ENCODE measurements around the gene POLR2E.
A peak's percentile ranks its signal among the peaks of the same experiment; 100 is the strongest.
"Not testable (repeated sequence)": the region's sequence is repeated elsewhere in the genome, so short reads cannot be mapped to it uniquely, and the experiment has no call there.

POLR2E gene

GRCh38 chr19:1125601-1126467 is 30.7 kb upstream of the POLR2E start:
- DNase-seq (ENCODE audit: low spot score) = no peak

GRCh38 chr19:1123885-1124677 is 28.9 kb upstream of the POLR2E start:
- DNase-seq (ENCODE audit: low spot score) = no peak

GRCh38 chr19:1123381-1123780 is 28.2 kb upstream of the POLR2E start:
- DNase-seq (ENCODE audit: low spot score) = no peak

GRCh38 chr19:1122972-1123363 is 27.8 kb upstream of the POLR2E start:
- peak; percentile 76 for DNase-seq (ENCODE audit: low spot score)

GRCh38 chr19:1122021-1122971 is 27.1 kb upstream of the POLR2E start:
- no peak for DNase-seq (ENCODE audit: low spot score)

- DNase-seq (ENCODE audit: low spot score) = no peak
These were observed 26.2 kb upstream of the POLR2E start for GRCh38 chr19:1121395-1121794.

GRCh38 chr19:1119475-1120217 is 24.5 kb upstream of the POLR2E start:
- DNase-seq (ENCODE audit: low spot score) = no peak

GRCh38 chr19:1118999-1119398 is 23.8 kb upstream of the POLR2E start:
- no peak for DNase-seq (ENCODE audit: low spot score)

GRCh38 chr19:1117654-1118053 is 22.5 kb upstream of the POLR2E start:
- DNase-seq (ENCODE audit: low spot score) = no peak

- no peak for DNase-seq (ENCODE audit: low spot score)
These were observed 21.8 kb upstream of the POLR2E start for GRCh38 chr19:1116726-1117581.

- DNase-seq (ENCODE audit: low spot score) = no peak
These were observed 20.7 kb upstream of the POLR2E start for GRCh38 chr19:1115646-1116420.

- DNase-seq (ENCODE audit: low spot score) = not testable (repeated sequence)
These were observed 19.6 kb upstream of the POLR2E start for GRCh38 chr19:1114728-1115127.

- DNase-seq (ENCODE audit: low spot score) = no peak
These were observed 18.9 kb upstream of the POLR2E start for GRCh38 chr19:1113986-1114483.

- peak; percentile 90 for DNase-seq (ENCODE audit: low spot score)
These were observed 18.1 kb upstream of the POLR2E start for GRCh38 chr19:1113030-1113985.

GRCh38 chr19:1112268-1113029 is 17.3 kb upstream of the POLR2E start:
- DNase-seq (ENCODE audit: low spot score) = no peak

GRCh38 chr19:1111641-1112267 is 16.6 kb upstream of the POLR2E start:
- no peak for DNase-seq (ENCODE audit: low spot score)
